SU-DHL-6 (cell line): ENCODE results near the gene HSP90AA1.

Source experiments
- H2AFZ ChIP-seq: fragments of 200-600 bp; sonication (generic); 2 replicates; pipeline ENCODE4 v1.6.1; 2014; ENCODE audit warnings: low read depth, mild to moderate bottlenecking, moderate library complexity, mixed read lengths, antibody characterized with exemption, low read length; ENCODE audit not compliant: severe bottlenecking
- H3F3A ChIP-seq: fragments of 200-600 bp; shearing (Covaris generic); 2 replicates; pipeline ENCODE4 v1.6.0; 2016; ENCODE audit warnings: antibody characterized with exemption, mild to moderate bottlenecking; ENCODE audit not compliant: insufficient read depth
- H3K27ac ChIP-seq: fragments of 200-600 bp; sonication (generic); 2 replicates; pipeline ENCODE4 v1.5.1; 2016; ENCODE audit warnings: low read depth, mild to moderate bottlenecking, low read length, moderate library complexity, mixed read lengths
- H3K27me3 ChIP-seq: fragments of 200-600 bp; sonication (generic), shearing (Covaris generic); 2 replicates; pipeline ENCODE4 v1.6.0; 2014; ENCODE audit warnings: mild to moderate bottlenecking, low read length
- H3K36me3 ChIP-seq: fragments of 200-600 bp; sonication (generic); 2 replicates; pipeline ENCODE4 v1.6.1; 2014; ENCODE audit warnings: mild to moderate bottlenecking, low read length, mixed read lengths
- H3K4me2 ChIP-seq: fragments of 300-600, 200-600 bp; shearing (Covaris generic), sonication (generic); 2 replicates; pipeline ENCODE4 v1.6.0; 2014; ENCODE audit warnings: low read length, low read depth, mild to moderate bottlenecking; ENCODE audit not compliant: poor library complexity, severe bottlenecking
- H3K4me3 ChIP-seq: fragments of 200-600 bp; sonication (generic); 2 replicates; pipeline ENCODE4 v1.5.1; 2014; ENCODE audit warnings: antibody characterized with exemption, low read length, mild to moderate bottlenecking, mixed read lengths; ENCODE audit not compliant: insufficient read depth, poor library complexity, severe bottlenecking
- H3K79me2 ChIP-seq: fragments of 200-600 bp; sonication (generic); 2 replicates; pipeline ENCODE4 v1.6.1; 2014; ENCODE audit warnings: mild to moderate bottlenecking, low read length, moderate library complexity; ENCODE audit not compliant: insufficient read depth
- H3K9ac ChIP-seq: fragments of 200-600 bp; sonication (generic); 2 replicates; pipeline ENCODE4 v1.7.0; 2014; ENCODE audit warnings: mild to moderate bottlenecking, low read length
- H3K9me2 ChIP-seq: fragments of 200-600 bp; sonication (generic); replicated peaks from 2 replicates; pipeline ENCODE4 v1.6.1; 2014; ENCODE audit warnings: low read length; ENCODE audit not compliant: insufficient read depth
- H3K9me3 ChIP-seq: fragments of 200-600 bp; sonication (generic); 2 replicates; pipeline ENCODE4 v1.6.1; 2014; ENCODE audit warnings: low read length, mixed read lengths; ENCODE audit not compliant: insufficient read depth
- H4K20me1 ChIP-seq: fragments of 200-600 bp; sonication (generic); 2 replicates; pipeline ENCODE4 v1.6.1; 2014; ENCODE audit warnings: low read depth, mild to moderate bottlenecking, antibody characterized with exemption, low read length, moderate library complexity, mixed read lengths
- CTCF ChIP-seq: fragments of 200-600 bp; sonication (generic); IDR thresholded peaks from one replicate; pipeline ENCODE4 v1.5.1; 2017; ENCODE audit warnings: antibody characterized with exemption, mild to moderate bottlenecking, low read length, moderate library complexity; ENCODE audit not compliant: insufficient read depth, poor library complexity, severe bottlenecking
- EZH2phosphoT487 ChIP-seq: fragments of 200-600 bp; sonication (generic), shearing (Covaris generic); conservative IDR thresholded peaks from 2 replicates; pipeline ENCODE4 v1.6.1; 2018; ENCODE audit warnings: mild to moderate bottlenecking, antibody characterized with exemption, low read length, moderate library complexity, mixed read lengths

HSP90AA1 gene

GRCh38 chr14:102037686-102038085 lies 49.2 kb downstream of the HSP90AA1 start:
- Histone ChIP-seq H2AFZ (no peak overlapping the region), H3K9me2 (no peaks in the 10 kb centered on the region), H3K27me3 (no peaks in the 10 kb centered on the region), H3K9me3 (no peaks in the 10 kb centered on the region), H3K79me2 (no peaks in the 10 kb centered on the region), H3K27ac (no peak overlapping the region), H3K9ac (no peak overlapping the region), H4K20me1 (no peaks in the 10 kb centered on the region), H3F3A (no peaks in the 10 kb centered on the region), H3K36me3 (peaks cover 5% of the 10 kb centered on the region; the same call in 1 of the 2 replicates), H3K4me3 (no peak overlapping the region), H3K4me2 (no peak overlapping the region)
- TF ChIP-seq EZH2phosphoT487 (no peak), CTCF (no peak)

- TF ChIP-seq CTCF (no peak), EZH2phosphoT487 (no peak)
These were observed 50.9 kb downstream of the HSP90AA1 start for GRCh38 chr14:102035914-102036313.

GRCh38 chr14:102034301-102034700 lies 52.5 kb downstream of the HSP90AA1 start:
- Histone ChIP-seq H3K9me3 (no peaks in the 10 kb centered on the region), H3K9me2 (no peaks in the 10 kb centered on the region), H3K9ac (no peak overlapping the region), H4K20me1 (no peaks in the 10 kb centered on the region), H3K79me2 (no peaks in the 10 kb centered on the region), H2AFZ (no peak overlapping the region), H3K36me3 (peaks cover 7% of the 10 kb centered on the region; the same call in 1 of the 2 replicates), H3K4me3 (no peak overlapping the region), H3F3A (no peaks in the 10 kb centered on the region), H3K27ac (no peak overlapping the region), H3K4me2 (no peak overlapping the region), H3K27me3 (no peaks in the 10 kb centered on the region)
- no peak for TF ChIP-seq CTCF
- TF ChIP-seq EZH2phosphoT487, result no peak

More at GRCh38 chr14:102035914-102036313, 50.9 kb downstream of the HSP90AA1 start:
- H3K27me3 ChIP-seq, result no peaks in the 10 kb centered on the region
- no peak overlapping the region for H3K4me2 ChIP-seq
- H3F3A ChIP-seq, result no peaks in the 10 kb centered on the region
- no peak overlapping the region for H3K27ac ChIP-seq
- H3K36me3 ChIP-seq, result peaks cover 5% of the 10 kb centered on the region; the same call in 1 of the 2 replicates
- no peaks in the 10 kb centered on the region for H4K20me1 ChIP-seq
- no peak overlapping the region for H2AFZ ChIP-seq
- H3K9me3 ChIP-seq, result no peaks in the 10 kb centered on the region
- H3K9ac ChIP-seq, result no peak overlapping the region
- H3K79me2 ChIP-seq, result no peaks in the 10 kb centered on the region
- H3K9me2 ChIP-seq, result no peaks in the 10 kb centered on the region
- no peak overlapping the region for H3K4me3 ChIP-seq

GRCh38 chr14:102033241-102033640 lies 53.6 kb downstream of the HSP90AA1 start:
- H3K4me2 ChIP-seq, result no peak overlapping the region
- no peak overlapping the region for H3K9ac ChIP-seq
- no peak overlapping the region for H3K4me3 ChIP-seq
- H2AFZ ChIP-seq, result no peak overlapping the region
- no peaks in the 10 kb centered on the region for H4K20me1 ChIP-seq
- H3K9me2 ChIP-seq, result no peaks in the 10 kb centered on the region
- no peaks in the 10 kb centered on the region for H3F3A ChIP-seq
- H3K79me2 ChIP-seq, result no peaks in the 10 kb centered on the region
- no peaks in the 10 kb centered on the region for H3K9me3 ChIP-seq
- peaks cover 7% of the 10 kb centered on the region; the same call in 1 of the 2 replicates for H3K36me3 ChIP-seq
- H3K27ac ChIP-seq, result no peak overlapping the region
- TF ChIP-seq EZH2phosphoT487 (no peak), CTCF (no peak)
- no peaks in the 10 kb centered on the region for H3K27me3 ChIP-seq
